Measurements from ENCODE around the gene DDB1. TPM values are rescaled to one million over a fixed set of nuclear protein-coding genes. Genes with fewer than 3 reads are reported as not detected.

Gene DDB1
- total and polyA plus RNA-seq, 9 of the 15 experiments (the other 6 are each of a cell fraction or from before 2014, with no cell fraction given): 172 to 361 (median 266) TPM

DNA sequence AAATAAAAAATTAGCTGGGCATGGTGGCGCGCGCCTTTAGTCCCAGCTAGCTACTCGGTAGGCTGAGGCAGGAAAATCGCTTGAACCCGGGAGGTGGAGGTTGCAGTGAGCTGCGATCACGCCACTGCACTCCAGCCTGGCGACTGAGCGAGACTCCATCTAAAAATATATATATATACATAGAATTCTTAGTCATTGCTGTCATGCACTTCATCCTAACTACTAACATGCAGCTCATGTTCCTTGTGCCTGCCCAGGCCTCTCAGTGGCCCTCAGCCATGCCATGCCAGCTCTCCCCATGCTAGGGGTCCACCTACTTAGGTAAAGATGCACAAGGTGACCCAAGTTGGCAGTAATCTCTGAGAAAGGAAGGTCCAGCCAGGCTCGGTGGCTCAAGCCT lies 25.7 kb upstream of the DDB1 start:
- BruUV-seq (replicated peaks): no TSS peak
- no peaks in the 10 kb centered on the region for H3K27me3 ChIP-seq (ENCODE audit: control insufficient read depth in 2 of 2, insufficient read depth in 2 of 2, low read length in 2 of 2)
- TF ChIP-seq ZNF696 (CRISPR knock-in tag; conservative IDR thresholded peaks at IDR 0.05) (no peak), FIP1L1 (IDR thresholded peaks at IDR 0.05; ENCODE audit: low read depth, low read length, poor library complexity, severe bottlenecking) (no peak), PTRF (tag; IDR thresholded peaks at IDR 0.05) (no peak), ZBTB40 (IDR thresholded peaks at IDR 0.05) (no peak), ZBTB40 (CRISPR knock-in tag; IDR thresholded peaks at IDR 0.05) (no peak)
- no peak overlapping the region for H3K4me3 ChIP-seq
- peaks cover 20% of the 10 kb centered on the region for H3K36me3 ChIP-seq (ENCODE audit: control insufficient read depth, insufficient read depth, low read length)
- no peak overlapping the region for H2AFZ ChIP-seq (ENCODE audit: low read depth, low read length)
- ChIA-PET CTCF (ENCODE audit: low intra/inter-chr PET ratio) (interaction anchor here (1.2 kb wide), 1 partner anchor 27 kb away, joined by 6 read pairs; no protein-coding TSS in a partner anchor), POLR2A (interaction anchor here (1.0 to 4.6 kb wide), 6 partner anchors 10 to 445 kb away, joined by 3 to 37 read pairs (median 5); partner anchors contain the start of gene TMEM109)
- FAIRE-seq (no peak), DNase-seq (ENCODE audit: extremely low read depth in 1 of 4, low spot score in 3 of 4) (no peak), ATAC-seq (no peak)
- H3K9me1 ChIP-seq (ENCODE audit: control insufficient read depth, insufficient read depth, low read length): peaks cover 3% of the 10 kb centered on the region
- in situ Hi-C loops (cut with MboI) (no loop called here), intact Hi-C loops (cut with micrococcal nuclease) (no loop called here)
- H3K4me2 ChIP-seq (ENCODE audit: insufficient read depth, low read length): no peak overlapping the region
- peaks cover 32% of the 10 kb centered on the region in 2 experiments for H3K4me1 ChIP-seq (replicated peaks in 1 of 2; ENCODE audit: control insufficient read depth in 2 of 2, insufficient read depth in 2 of 2, low read length in 2 of 2)
- no peak overlapping the region for H3K9ac ChIP-seq (ENCODE audit: insufficient read depth in 1 of 2, low read depth in 2 of 2, low read length in 2 of 2)
- no peak overlapping the region for H3K27ac ChIP-seq (ENCODE audit: extremely low read depth, low read depth, low read length)
- no peaks in the 10 kb centered on the region for H3K9me3 ChIP-seq (replicated peaks; ENCODE audit: control insufficient read depth, insufficient read depth, low read depth, low read length)
- no peaks in the 10 kb centered on the region for H4K20me1 ChIP-seq (replicated peaks; ENCODE audit: control insufficient read depth, insufficient read depth, low read length)
- H3K79me2 ChIP-seq (ENCODE audit: control insufficient read depth, insufficient read depth, low read length): peaks cover 42% of the 10 kb centered on the region
- 98% methylated on average over 10 of the region's 11 CpGs for WGBS (ENCODE audit: insufficient coverage, low coverage, missing lambda C conversion rate)
